Natural killer cell treated with Interleukin-12 subunit alpha and Interleukin-12 subunit beta and Interleukin-15 and Interleukin-18, amount 100 ng/mL, for 72 hours (primary cell): Measurements from ENCODE around the gene NDC80. TPM values are rescaled to one million over a fixed set of nuclear protein-coding genes. Genes with fewer than 3 reads are reported as not detected.

Source experiments
- ATAC-seq, 2 donors: fragments of 150-1000 bp; cut with Tn5 transposase in 1 of 2; sonication (Bioruptor Pico), chemical (Tn5 transposase) in 1 of 2; 2 replicates each; pipeline ENCODE4 v1.10.0; 2021
- DNase-seq: peaks from one replicate; pipeline ENCODE4 v3.0.0; 2022; ENCODE audit warnings: low spot score
- H3K27ac Mint-ChIP-seq, 2 donors: 1 replicate in 1 of 2; 2 replicates in 1 of 2; pipeline ENCODE4 v1.8.0; 2022; ENCODE audit warnings: mixed read lengths in 2 of 2, mild to moderate bottlenecking in 1 of 2, moderate library complexity in 1 of 2
- H3K27me3 Mint-ChIP-seq, 2 donors: 1 replicate in 1 of 2; 2 replicates in 1 of 2; pipeline ENCODE4 v1.8.0; 2022; ENCODE audit warnings: mixed read lengths in 2 of 2
- H3K36me3 Mint-ChIP-seq: one replicate; pipeline ENCODE4 v1.8.0; 2022; ENCODE audit warnings: mixed read lengths
- H3K4me1 Mint-ChIP-seq, 2 donors: 1 replicate in 1 of 2; 2 replicates in 1 of 2; pipeline ENCODE4 v1.8.0; 2022; ENCODE audit warnings: low read depth in 2 of 2, mixed read lengths in 2 of 2, mild to moderate bottlenecking in 1 of 2
- H3K4me3 Mint-ChIP-seq: one replicate; pipeline ENCODE4 v1.8.0; 2022; ENCODE audit warnings: mixed read lengths
- H3K9me3 Mint-ChIP-seq: 2 replicates; pipeline ENCODE4 v1.8.0; 2022; ENCODE audit warnings: mixed read lengths
- total RNA-seq, 2 donors: library from RNA; stranded (reverse); gene quantifications; one replicate each; pipeline ENCODE4 v1.2.3, GENCODE V29; 2022

Gene NDC80
- total RNA-seq, 2 donors from 2014 or later, result 24.5 to 52.3 TPM

GRCh38 chr18:2570772-2571199 is 571 bp upstream of the NDC80 start:
- H3K4me1 Mint-ChIP-seq, result peaks cover 27 to 55% of the 10 kb centered on the region in 2 donors
- DNase-seq, result peak; percentile 65

GRCh38 chr18:2572171-2572569 is 813 bp downstream of the NDC80 start:
- Mint-ChIP-seq H3K4me1 (peaks cover 25 to 55% of the 10 kb centered on the region in 2 donors), H3K36me3 (peaks cover 14% of the 10 kb centered on the region), H3K9me3 (no peaks in the 10 kb centered on the region), H3K27ac (peak overlapping the region; percentile 98 to 99), H3K4me3 (peak overlapping the region; percentile 99), H3K27me3 (no peaks in the 10 kb centered on the region)
- DNase-seq (no peak), ATAC-seq (no peak)

More at GRCh38 chr18:2570772-2571199, 571 bp upstream of the NDC80 start:
- H3K9me3 Mint-ChIP-seq, result no peaks in the 10 kb centered on the region
- no peaks in the 10 kb centered on the region for H3K27me3 Mint-ChIP-seq
- peaks cover 18% of the 10 kb centered on the region for H3K36me3 Mint-ChIP-seq
- ATAC-seq, result peak; percentile 67 to 77
- peak overlapping the region; percentile 98 to 99 for H3K27ac Mint-ChIP-seq
- peak overlapping the region; percentile 99 for H3K4me3 Mint-ChIP-seq

- Mint-ChIP-seq H3K27me3 (no peaks in the 10 kb centered on the region), H3K4me3 (peak overlapping the region; percentile 99), H3K9me3 (no peaks in the 10 kb centered on the region), H3K4me1 (peaks cover 25 to 54% of the 10 kb centered on the region in 2 donors), H3K36me3 (peaks cover 20% of the 10 kb centered on the region), H3K27ac (peak overlapping the region; percentile 98 to 99)
- ATAC-seq (no peak), DNase-seq (no peak)
These were observed 1.5 kb downstream of the NDC80 start for GRCh38 chr18:2572892-2573291.

DNA sequence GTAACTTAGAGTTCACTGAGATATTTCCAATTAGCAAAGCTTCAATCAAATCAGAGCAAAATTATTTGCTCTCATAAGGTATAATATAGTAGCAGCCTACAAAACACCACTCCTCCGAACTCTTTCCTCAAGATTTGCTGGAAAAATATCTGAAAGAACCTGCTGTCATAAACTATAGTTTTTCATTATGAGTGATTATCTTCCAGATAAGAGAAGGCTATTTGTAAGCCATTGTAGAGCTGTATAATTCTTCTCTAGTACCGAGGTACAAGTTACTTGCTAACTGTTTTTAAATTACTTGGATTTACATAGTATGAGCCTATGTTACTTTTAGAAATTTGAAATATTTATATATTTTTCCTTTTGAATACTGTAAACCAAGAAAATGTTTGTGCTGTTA is 2.1 kb downstream of the NDC80 start:
- H3K4me1 Mint-ChIP-seq, result peaks cover 25 to 49% of the 10 kb centered on the region in 2 donors
- peaks cover 25% of the 10 kb centered on the region for H3K36me3 Mint-ChIP-seq
- no peaks in the 10 kb centered on the region for H3K9me3 Mint-ChIP-seq
- no peak for DNase-seq
- H3K27ac Mint-ChIP-seq, result peak overlapping the region in 1 of 2 donors; percentile 99
- no peak for ATAC-seq
- H3K4me3 Mint-ChIP-seq, result peak overlapping the region; percentile 99
- H3K27me3 Mint-ChIP-seq, result no peaks in the 10 kb centered on the region

DNA sequence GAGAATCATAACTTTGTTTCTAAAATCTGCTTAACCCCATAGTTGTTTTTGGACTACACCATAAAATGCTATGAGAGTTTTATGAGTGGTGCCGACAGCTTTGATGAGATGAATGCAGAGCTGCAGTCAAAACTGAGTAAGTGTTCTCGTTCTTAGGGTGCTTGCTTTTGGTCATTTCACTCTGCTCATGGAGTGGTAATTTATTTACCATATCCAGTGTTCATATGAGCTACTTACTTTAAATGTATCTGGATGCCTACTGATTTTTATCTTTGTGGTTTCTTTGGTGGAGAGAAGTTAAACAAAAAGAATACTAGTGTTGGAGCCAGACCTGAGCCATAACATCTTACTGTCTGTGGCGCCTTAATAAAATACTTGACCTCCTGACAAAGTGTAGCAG is 16.4 kb downstream of the NDC80 start:
- ATAC-seq, result no peak

DNA sequence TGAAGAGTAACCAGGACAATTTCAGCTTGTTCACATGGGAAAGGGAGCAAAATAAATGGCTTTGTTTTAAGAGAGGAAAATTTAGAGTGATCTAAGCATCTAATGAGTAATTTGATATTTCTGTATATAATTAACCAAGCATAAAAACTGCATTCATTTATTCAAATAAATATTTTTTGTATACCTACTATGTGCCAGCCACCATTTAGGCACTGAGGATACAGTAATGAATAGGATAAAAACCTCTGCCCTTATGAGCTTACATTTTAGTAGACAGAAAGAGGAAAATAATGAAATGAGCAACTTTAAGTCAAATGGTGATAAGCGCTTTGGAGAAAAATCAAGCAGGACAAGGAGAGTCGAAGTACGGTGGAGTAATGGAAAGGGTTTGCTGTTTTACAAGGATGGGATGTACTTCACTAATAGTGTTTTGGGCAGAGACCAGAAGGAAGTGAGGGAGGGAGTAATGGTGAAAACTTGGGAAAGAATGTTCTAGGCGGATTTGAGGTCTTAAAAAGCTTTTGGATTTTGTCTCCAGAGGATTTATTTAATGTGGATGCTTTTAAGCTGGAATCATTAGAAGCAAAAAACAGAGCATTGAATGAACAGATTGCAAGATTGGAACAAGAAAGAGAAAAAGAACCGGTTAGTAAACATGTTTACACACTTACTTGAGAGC is 17.4 kb downstream of the NDC80 start:
- H3K36me3 Mint-ChIP-seq, result peaks cover 12% of the 10 kb centered on the region
- H3K4me1 Mint-ChIP-seq, result peaks cover 6 to 13% of the 10 kb centered on the region in 2 donors
- ATAC-seq, result no peak

More for the DNA sequence above, 16.4 kb downstream of the NDC80 start:
- H3K36me3 Mint-ChIP-seq, result peaks cover 12% of the 10 kb centered on the region
- H3K4me1 Mint-ChIP-seq, result peaks cover 6 to 12% of the 10 kb centered on the region in 2 donors
- no peaks in the 10 kb centered on the region for H3K27me3 Mint-ChIP-seq
- no peak overlapping the region for H3K27ac Mint-ChIP-seq
- H3K4me3 Mint-ChIP-seq, result no peak overlapping the region
- no peak for DNase-seq
- no peaks in the 10 kb centered on the region for H3K9me3 Mint-ChIP-seq

GRCh38 chr18:2589345-2590068 is 18.1 kb downstream of the NDC80 start:
- H3K36me3 Mint-ChIP-seq, result peaks cover 17% of the 10 kb centered on the region
- no peaks in the 10 kb centered on the region for H3K27me3 Mint-ChIP-seq
- H3K9me3 Mint-ChIP-seq, result no peaks in the 10 kb centered on the region
- H3K27ac Mint-ChIP-seq, result peak overlapping the region in 1 of 2 donors; percentile 89
- ATAC-seq (no peak), DNase-seq (no peak)
- no peak overlapping the region for H3K4me3 Mint-ChIP-seq
- H3K4me1 Mint-ChIP-seq, result peaks cover 6 to 13% of the 10 kb centered on the region in 2 donors

More for the DNA sequence above, 17.4 kb downstream of the NDC80 start:
- Mint-ChIP-seq H3K4me3 (no peak overlapping the region), H3K27me3 (no peaks in the 10 kb centered on the region), H3K9me3 (no peaks in the 10 kb centered on the region), H3K27ac (peak overlapping the region in 1 of 2 donors; percentile 89)
- no peak for DNase-seq

- peak overlapping the region in 1 of 2 donors; percentile 89 for H3K27ac Mint-ChIP-seq
- H3K9me3 Mint-ChIP-seq, result no peaks in the 10 kb centered on the region
- peak overlapping the region; percentile 21 for H3K4me3 Mint-ChIP-seq
- H3K27me3 Mint-ChIP-seq, result no peaks in the 10 kb centered on the region
- ATAC-seq (no peak), DNase-seq (no peak)
- H3K4me1 Mint-ChIP-seq, result peaks cover 6 to 13% of the 10 kb centered on the region in 2 donors
- peaks cover 17% of the 10 kb centered on the region for H3K36me3 Mint-ChIP-seq
These were observed 18.9 kb downstream of the NDC80 start for GRCh38 chr18:2590303-2590702.

- no peaks in the 10 kb centered on the region for H3K9me3 Mint-ChIP-seq
- peak overlapping the region in 1 of 2 donors; percentile 45 for H3K27ac Mint-ChIP-seq
- ATAC-seq (no peak), DNase-seq (no peak)
- no peaks in the 10 kb centered on the region for H3K27me3 Mint-ChIP-seq
- H3K36me3 Mint-ChIP-seq, result peaks cover 24% of the 10 kb centered on the region
- peaks cover 2 to 8% of the 10 kb centered on the region in 2 donors for H3K4me1 Mint-ChIP-seq
- H3K4me3 Mint-ChIP-seq, result no peak overlapping the region
These were observed 26.3 kb downstream of the NDC80 start for GRCh38 chr18:2597639-2598038.

GRCh38 chr18:2602844-2603243 is 31.5 kb downstream of the NDC80 start:
- H3K4me1 Mint-ChIP-seq, result peaks cover 15 to 31% of the 10 kb centered on the region in 2 donors
- peaks cover 4% of the 10 kb centered on the region for H3K9me3 Mint-ChIP-seq
- no peak overlapping the region for H3K4me3 Mint-ChIP-seq
- H3K36me3 Mint-ChIP-seq, result peaks cover 24% of the 10 kb centered on the region
- no peaks in the 10 kb centered on the region for H3K27me3 Mint-ChIP-seq
- H3K27ac Mint-ChIP-seq, result peak overlapping the region in 1 of 2 donors; percentile 1
- DNase-seq, result no peak
- ATAC-seq, result no peak

DNA sequence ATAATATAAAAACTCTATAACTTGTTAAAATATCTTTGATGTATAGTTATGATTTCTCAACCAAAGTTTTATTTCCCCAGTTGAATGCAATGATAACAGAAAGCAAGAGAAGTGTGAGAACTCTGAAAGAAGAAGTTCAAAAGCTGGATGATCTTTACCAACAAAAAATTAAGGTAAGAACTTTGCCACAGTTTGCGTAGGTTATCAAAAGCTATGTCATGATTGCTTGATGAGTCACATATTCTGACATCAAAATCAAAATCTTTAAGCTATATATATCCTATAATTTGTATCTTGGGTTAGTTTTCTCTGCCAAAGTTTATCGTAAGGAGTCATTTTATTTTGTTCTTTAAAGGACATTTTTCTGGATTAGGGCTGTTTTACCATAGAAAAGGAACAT is 35.0 kb downstream of the NDC80 start:
- ATAC-seq (no peak), DNase-seq (no peak)
- Mint-ChIP-seq H3K4me1 (peaks cover 15 to 29% of the 10 kb centered on the region in 2 donors), H3K27ac (peak overlapping the region; percentile 79 to 90), H3K9me3 (peaks cover 4% of the 10 kb centered on the region), H3K27me3 (no peaks in the 10 kb centered on the region), H3K4me3 (peak overlapping the region; percentile 53), H3K36me3 (peaks cover 18% of the 10 kb centered on the region)

GRCh38 chr18:2609604-2610003 is 38.2 kb downstream of the NDC80 start:
- peaks cover 5% of the 10 kb centered on the region for H3K36me3 Mint-ChIP-seq
- no peak overlapping the region for H3K27ac Mint-ChIP-seq

GRCh38 chr18:2610549-2610948 is 39.2 kb downstream of the NDC80 start:
- no peak overlapping the region for H3K4me3 Mint-ChIP-seq
- no peak overlapping the region for H3K27ac Mint-ChIP-seq
- DNase-seq, result no peak
- H3K36me3 Mint-ChIP-seq, result peaks cover 5% of the 10 kb centered on the region
- H3K9me3 Mint-ChIP-seq, result no peaks in the 10 kb centered on the region
- no peaks in the 10 kb centered on the region for H3K27me3 Mint-ChIP-seq
- no peak for ATAC-seq
- H3K4me1 Mint-ChIP-seq, result peaks cover 4 to 10% of the 10 kb centered on the region in 2 donors

More at GRCh38 chr18:2609604-2610003, 38.2 kb downstream of the NDC80 start:
- Mint-ChIP-seq H3K9me3 (peaks cover 4% of the 10 kb centered on the region), H3K4me1 (peaks cover 12 to 19% of the 10 kb centered on the region in 2 donors), H3K4me3 (no peak overlapping the region), H3K27me3 (no peaks in the 10 kb centered on the region)
- DNase-seq (no peak), ATAC-seq (no peak)

- no peak for ATAC-seq
- Mint-ChIP-seq H3K36me3 (peaks cover 5% of the 10 kb centered on the region), H3K9me3 (no peaks in the 10 kb centered on the region), H3K4me3 (no peak overlapping the region), H3K27me3 (no peaks in the 10 kb centered on the region), H3K4me1 (no peaks in the 10 kb centered on the region), H3K27ac (no peak overlapping the region)
- no peak for DNase-seq
These were observed 41.6 kb downstream of the NDC80 start for GRCh38 chr18:2612996-2613395.
